ENCODE measurements around the gene PUS10.
"Not testable (repeated sequence)": the region's sequence is repeated elsewhere in the genome, so short reads cannot be mapped to it uniquely, and the experiment has no call there.

Gene PUS10

DNA sequence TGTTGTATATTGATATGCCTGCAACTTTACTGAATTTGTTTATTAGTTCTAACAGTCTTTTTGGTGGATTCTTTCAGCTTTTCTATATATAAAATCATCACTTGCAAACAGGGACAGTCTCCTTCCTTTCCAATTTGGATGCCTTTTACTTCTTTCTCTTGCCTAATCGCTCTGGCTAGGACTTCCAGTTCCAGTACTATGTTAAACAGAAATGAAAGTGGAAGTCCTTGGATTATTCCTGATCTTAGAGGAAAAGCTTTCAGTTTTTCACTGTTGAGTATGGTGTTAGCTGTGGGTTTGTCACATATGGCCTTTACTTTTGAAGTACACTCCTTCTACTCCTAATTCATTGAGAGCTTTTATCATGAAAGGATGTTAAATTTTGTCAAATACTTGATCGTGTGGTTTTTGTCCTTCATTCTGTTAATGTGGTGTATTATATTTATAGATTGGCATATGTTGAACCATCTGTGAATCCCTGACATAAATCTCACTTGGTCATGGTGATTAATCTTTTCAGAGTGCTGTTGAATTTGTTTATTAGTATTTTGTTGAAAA lies 83.8 kb downstream of the PUS10 start:
- DNase-seq, result no peak

DNA sequence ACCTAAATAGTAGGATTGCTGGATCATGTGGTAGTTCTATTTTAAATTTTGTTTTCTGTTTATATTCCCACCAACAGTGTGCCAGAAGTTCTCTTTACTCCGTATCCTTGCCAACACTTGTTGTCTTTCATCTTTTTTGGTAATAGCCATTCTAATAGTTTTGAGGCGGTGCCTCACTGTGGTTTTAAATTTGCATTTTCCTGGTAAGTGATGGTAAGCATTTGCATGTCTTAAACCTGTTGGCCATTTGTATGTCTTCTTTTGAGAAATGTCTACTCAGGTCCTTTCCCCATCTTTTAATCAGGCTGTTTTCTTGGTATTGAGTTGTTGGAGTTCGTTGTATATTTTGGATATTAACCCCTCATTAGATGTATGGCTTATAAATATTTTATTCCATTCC lies 85.1 kb downstream of the PUS10 start:
- no peak for DNase-seq

DNA sequence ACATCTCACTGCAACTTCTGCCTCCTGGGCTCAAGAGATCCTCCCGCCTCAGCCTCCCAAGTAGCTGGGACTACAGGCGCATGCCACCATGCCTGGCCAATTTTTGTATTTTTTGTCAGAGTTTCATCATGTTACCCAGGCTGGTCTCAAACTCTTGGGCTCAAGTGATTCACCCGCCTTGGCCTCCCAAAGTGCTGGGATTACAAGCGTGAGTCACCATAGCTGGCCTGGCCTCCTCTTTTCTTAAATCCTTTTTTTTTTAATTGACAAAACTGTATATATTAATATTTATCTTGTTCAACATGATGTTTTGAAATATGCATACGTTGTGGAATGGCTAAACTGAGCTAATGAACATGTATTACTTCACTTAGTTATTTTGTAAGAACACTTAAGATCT lies 86.0 kb downstream of the PUS10 start:
- not testable (repeated sequence) for DNase-seq

DNA sequence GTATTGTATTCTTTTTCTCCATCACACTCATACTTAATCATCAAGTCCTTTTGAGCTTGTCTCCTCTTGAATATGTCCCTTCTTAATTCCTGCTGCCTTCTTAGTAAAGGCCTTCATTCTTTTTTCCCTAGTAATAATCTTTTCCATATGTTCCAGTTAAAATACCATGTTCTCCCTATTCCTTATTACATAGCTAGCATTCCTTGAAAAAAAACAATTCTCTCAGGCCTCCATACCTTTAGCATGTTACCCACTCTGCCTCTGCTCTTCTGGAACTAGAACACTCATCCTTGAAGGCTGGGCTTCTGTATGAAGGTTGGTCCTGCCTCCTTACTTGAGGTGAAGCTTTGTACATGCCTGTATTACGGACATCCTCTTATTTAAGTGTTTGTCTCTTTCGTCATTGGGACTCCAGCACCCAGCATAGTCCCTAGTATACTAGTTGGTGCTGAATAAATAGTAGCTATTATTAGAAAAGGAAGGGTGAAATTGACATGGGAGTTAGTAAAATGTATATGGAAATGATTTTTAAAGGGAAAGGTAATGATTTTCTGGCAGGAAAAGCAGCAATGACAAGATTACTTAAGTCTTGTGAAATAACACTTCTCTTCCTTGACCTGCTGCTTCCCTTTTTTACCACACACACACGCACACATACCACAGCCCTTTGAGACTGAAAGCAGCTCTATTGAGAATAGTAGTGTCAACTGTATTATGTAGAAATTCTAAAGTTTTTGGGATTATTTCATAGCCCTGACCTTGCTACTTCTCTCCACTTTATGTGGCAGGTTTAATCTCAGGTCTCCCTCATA lies 91.1 kb downstream of the PUS10 start:
- peak in 1 of 56 donors; percentile 1 for DNase-seq

DNA sequence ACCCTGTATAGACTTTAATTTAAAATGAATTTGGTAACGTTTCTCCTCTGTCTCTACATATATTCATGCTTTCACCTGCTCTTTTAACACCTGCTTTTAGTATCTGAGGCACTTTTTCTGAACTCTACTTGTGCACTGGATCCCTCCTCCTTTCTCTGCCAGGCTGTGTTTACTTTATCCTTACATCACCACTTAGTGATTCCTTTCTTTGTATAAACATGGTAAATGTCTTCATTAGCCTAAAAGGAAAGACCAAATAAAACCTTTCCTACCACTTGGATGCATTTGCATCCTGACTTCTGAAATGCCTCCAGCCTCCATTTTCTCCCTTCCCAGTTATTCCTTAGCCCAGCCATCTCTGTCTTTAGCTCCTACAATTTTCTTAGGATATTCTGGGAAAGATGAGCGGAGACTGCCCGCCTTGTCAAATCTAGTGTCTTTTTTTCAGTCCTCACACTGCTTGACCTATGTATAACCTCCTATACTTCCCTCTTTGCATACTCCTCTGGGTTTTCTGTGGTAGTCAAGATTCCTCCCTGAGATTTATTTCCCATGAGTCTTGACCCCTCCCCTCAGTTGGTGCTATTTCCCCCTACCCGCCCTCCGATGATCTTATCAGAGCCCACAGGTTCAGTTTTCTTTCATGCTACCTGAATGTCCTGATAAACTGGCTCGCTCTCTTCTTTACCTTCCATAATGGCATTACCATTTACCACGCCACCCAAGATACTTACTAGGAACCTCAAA lies 91.9 kb downstream of the PUS10 start:
- no peak for DNase-seq

DNA sequence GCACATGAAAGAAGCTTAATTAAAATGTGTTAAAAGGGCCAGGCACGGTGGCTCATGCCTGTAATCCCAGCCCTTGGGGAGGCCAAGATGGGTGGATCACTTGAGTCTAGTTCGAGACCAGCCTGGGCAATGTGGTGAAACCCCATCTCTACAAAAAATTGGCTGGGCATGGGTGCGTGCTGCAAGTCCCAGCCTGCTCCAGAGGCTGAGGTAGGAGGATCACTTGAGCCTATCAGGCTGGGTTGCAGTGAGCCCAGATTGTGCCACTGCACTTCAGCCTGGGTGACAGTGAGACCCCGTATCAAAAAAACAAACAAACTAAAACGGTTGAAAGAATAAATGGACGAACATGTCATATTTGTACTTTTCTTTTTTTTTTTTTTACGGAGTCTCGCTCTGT lies 110.7 kb downstream of the PUS10 start:
- DNase-seq, result no peak

DNA sequence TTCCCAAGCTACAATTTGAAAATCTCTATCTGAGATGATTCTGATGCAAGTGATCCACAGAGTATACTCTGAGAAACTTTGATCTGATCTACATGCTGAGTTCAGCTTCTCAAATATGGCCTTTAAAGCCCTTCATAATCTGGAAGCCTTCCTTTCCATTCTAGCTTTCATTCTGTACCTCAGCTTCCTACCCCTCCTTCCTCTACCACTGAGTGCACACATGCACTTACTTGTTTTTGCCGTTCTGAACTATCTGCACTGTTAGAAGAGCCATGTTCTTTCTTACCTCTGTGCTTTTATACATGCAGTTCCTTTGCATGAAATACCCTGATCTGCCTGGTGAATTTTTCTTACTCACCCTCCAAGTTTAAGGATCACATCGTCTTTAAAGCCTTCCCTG lies 111.7 kb downstream of the PUS10 start:
- DNase-seq, result no peak

DNA sequence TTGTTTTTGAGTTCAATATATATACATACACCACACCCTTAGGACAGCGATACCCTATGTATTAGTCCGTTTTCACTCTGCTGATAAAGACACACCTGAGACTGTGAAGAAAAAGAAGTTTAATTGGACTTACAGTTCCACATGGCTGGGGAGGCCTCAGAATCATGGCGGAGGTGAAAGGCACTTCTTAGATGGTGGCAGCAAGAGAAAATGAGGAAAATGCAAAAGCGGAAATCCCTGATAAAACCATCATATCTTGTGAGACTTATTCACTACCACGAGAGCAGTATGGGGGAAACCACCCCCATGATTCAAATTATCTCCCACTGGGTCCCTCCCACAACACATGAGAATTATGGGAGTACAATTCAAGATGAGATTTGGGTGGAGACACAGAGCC lies 112.2 kb downstream of the PUS10 start:
- not testable (repeated sequence) for DNase-seq

DNA sequence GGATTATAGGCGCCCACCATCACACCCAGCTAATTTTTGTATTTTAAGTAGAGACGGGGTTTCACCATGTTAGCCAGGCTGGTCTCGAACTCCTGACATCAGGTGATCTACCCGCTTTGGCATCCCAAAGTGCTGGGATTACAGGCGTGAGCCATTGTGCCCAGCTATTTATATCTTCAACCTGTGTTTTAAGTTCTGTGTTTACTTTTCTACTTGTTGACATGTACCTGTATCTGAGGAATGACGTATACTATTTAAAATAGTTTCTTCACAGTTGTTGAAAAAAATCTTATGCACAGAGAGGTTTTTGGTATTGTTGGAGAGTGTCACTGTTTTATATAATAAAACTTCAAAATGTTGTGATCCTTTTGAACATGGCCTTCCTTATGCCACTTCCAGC lies 116.8 kb downstream of the PUS10 start:
- DNase-seq, result not testable (repeated sequence)

DNA sequence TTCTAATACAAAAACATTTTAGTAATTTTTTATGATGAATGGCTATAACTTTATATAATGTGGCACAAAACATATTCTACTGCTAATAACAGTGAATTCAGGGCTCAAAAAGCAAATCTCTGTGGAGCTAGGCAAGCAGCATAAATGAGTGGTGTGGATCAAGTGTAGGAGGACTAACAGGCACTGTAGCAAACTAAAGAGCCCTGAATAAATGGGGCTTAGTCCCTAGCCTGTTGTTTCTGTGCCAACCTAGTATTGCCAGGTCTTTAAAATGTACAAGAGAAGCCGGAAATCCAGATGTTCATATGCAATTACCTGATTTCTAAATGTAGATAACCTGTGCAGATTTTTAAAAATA lies 118.2 kb downstream of the PUS10 start:
- DNase-seq, result no peak

DNA sequence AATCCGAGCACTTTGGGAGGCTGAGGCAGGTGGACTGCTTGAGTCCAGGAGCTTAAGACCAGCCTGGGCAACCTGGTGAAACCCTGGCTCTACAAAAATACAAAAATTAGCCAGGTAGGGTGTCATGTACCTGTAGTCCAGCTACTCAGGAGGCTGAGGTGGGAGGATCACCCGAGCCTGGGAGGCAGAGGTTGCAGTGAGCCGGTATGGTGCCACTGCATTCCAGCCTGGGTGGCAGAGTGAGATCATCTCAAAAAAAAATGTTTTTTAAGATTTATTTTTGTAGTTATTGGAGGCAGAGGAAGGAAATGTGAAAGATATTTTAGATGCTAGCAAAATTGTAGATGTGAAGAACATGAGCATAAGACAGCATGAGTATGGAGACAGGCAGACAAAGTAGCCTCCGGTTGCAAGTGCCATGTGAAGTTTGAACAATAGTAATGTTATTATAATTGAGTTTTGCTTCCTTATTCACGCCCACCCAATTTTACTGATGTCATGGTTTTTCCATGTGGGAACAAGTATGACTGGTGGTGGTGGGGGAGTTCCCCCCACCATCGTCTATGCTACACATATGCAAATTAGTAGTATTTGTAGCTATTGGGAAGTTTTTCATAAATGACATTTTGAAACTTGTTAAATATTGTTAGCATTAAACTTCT lies 118.7 kb downstream of the PUS10 start:
- DNase-seq, result no peak

DNA sequence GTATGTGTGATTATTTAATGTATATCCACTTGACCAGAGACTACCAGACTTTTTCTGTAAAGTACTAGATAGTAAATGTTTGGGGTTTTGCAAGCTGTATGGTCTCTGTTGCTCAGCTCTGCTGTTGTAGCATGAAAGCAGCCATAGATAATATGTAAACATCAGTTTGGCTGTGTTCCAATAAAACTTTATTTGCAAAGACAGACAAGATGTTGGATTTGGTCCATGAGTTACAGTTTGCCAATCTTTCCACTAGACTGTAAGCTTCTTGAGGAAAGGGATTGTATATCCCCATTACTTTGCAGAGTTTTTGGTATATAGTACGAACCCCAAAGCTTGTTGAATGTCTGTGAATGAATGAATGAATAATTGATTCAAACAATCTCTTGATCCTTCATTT lies 119.5 kb downstream of the PUS10 start:
- no peak for DNase-seq
